Neuronal stem cell (in vitro differentiated cells): ENCODE results near the gene PLXNA4.
"Not testable (repeated sequence)": the region's sequence is repeated elsewhere in the genome, so short reads cannot be mapped to it uniquely, and the experiment has no call there.

ENCODE experiments used
- DNase-seq: peaks from one replicate; pipeline ENCODE4 v3.0.0-alpha.2; 2013; ENCODE audit warnings: low spot score
- H2AFZ ChIP-seq: one replicate; pipeline ENCODE4 v1.6.1; 2013; ENCODE audit warnings: mild to moderate bottlenecking, low read length, inconsistent platforms
- H2AK5ac ChIP-seq: 2 replicates; pipeline ENCODE4 v1.6.1; 2013; ENCODE audit warnings: low read depth, mild to moderate bottlenecking, inconsistent platforms, low read length, moderate library complexity, mixed read lengths
- H2BK120ac ChIP-seq: 2 replicates; pipeline ENCODE4 v1.6.1; 2013; ENCODE audit warnings: low read depth, mild to moderate bottlenecking, inconsistent platforms, low read length, moderate library complexity, mixed read lengths
- H2BK12ac ChIP-seq: one replicate; pipeline ENCODE4 v1.6.1; 2013; ENCODE audit warnings: low read length, inconsistent platforms
- H2BK15ac ChIP-seq: 2 replicates; pipeline ENCODE4 v1.6.1; 2013; ENCODE audit warnings: mild to moderate bottlenecking, low read length, inconsistent platforms, mixed read lengths
- H2BK5ac ChIP-seq: one replicate; pipeline ENCODE4 v1.6.1; 2013; ENCODE audit warnings: inconsistent platforms, mild to moderate bottlenecking, low read length, moderate library complexity
- H3K14ac ChIP-seq: one replicate; pipeline ENCODE4 v1.6.1; 2013; ENCODE audit warnings: low read length, inconsistent platforms
- H3K18ac ChIP-seq: 2 replicates; pipeline ENCODE4 v1.6.1; 2013; ENCODE audit warnings: low read length, inconsistent platforms
- H3K23ac ChIP-seq: 2 replicates; pipeline ENCODE4 v1.6.1; 2013; ENCODE audit warnings: low read depth, mild to moderate bottlenecking, mixed read lengths, low read length, inconsistent platforms; ENCODE audit not compliant: poor library complexity
- H3K27ac ChIP-seq: replicated peaks from 3 replicates; pipeline ENCODE4 v1.5.1; 2013; ENCODE audit warnings: low read length, inconsistent platforms
- H3K27me3 ChIP-seq, 3 experiments: 2 replicates each; pipeline ENCODE4 v1.6.1; 2013; ENCODE audit warnings: low read length in 3 of 3, mild to moderate bottlenecking in 2 of 3, inconsistent platforms in 1 of 3, low read depth in 1 of 3, mixed read lengths in 1 of 3, moderate library complexity in 1 of 3; ENCODE audit not compliant: control insufficient read depth in 3 of 3, insufficient read depth in 3 of 3
- H3K36me3 ChIP-seq, 2 donors: replicated peaks in 1 of 2; 2 replicates each; pipeline ENCODE4 v1.6.1; 2013; ENCODE audit warnings: low read length in 2 of 2; ENCODE audit not compliant: control insufficient read depth in 2 of 2, insufficient read depth in 2 of 2
- H3K4ac ChIP-seq: 2 replicates; pipeline ENCODE4 v1.6.1; 2013; ENCODE audit warnings: inconsistent platforms, mild to moderate bottlenecking, low read length, moderate library complexity
- H3K4me1 ChIP-seq, 2 donors: 1 replicate in 1 of 2; 2 replicates in 1 of 2; pipeline ENCODE4 v1.6.1; 2013; ENCODE audit warnings: low read length in 2 of 2, low read depth in 1 of 2; ENCODE audit not compliant: control insufficient read depth in 2 of 2, insufficient read depth in 1 of 2
- H3K4me2 ChIP-seq: one replicate; pipeline ENCODE4 v1.6.1; 2013; ENCODE audit warnings: mild to moderate bottlenecking, low read length, inconsistent platforms; ENCODE audit not compliant: insufficient read depth, poor library complexity, severe bottlenecking
- H3K4me3 ChIP-seq, 2 donors: 2 replicates each; pipeline ENCODE4 v1.5.1; 2013; ENCODE audit warnings: low read length in 2 of 2, mild to moderate bottlenecking in 2 of 2, inconsistent platforms in 1 of 2, moderate library complexity in 1 of 2
- H3K79me1 ChIP-seq: one replicate; pipeline ENCODE4 v1.6.1; 2013; ENCODE audit warnings: low read depth, mild to moderate bottlenecking, inconsistent platforms, low read length, moderate library complexity
- H3K9ac ChIP-seq: one replicate; pipeline ENCODE4 v1.6.1; 2013; ENCODE audit warnings: mild to moderate bottlenecking, low read depth, low read length, inconsistent platforms; ENCODE audit not compliant: poor library complexity
- H3K9me3 ChIP-seq, 2 donors: replicated peaks in 1 of 2; 2 replicates each; pipeline versions ENCODE3 to v1.6.1; 2013; ENCODE audit warnings: low read length in 2 of 2, mild to moderate bottlenecking in 2 of 2, inconsistent platforms in 1 of 2, low read depth in 1 of 2, mixed read lengths in 1 of 2, moderate library complexity in 1 of 2; ENCODE audit not compliant: control insufficient read depth in 2 of 2, insufficient read depth in 1 of 2
- H4K8ac ChIP-seq: one replicate; pipeline ENCODE4 v1.6.1; 2013; ENCODE audit warnings: low read depth, mild to moderate bottlenecking, inconsistent platforms, low read length, moderate library complexity
- H4K91ac ChIP-seq: one replicate; pipeline ENCODE4 v1.6.1; 2013; ENCODE audit warnings: low read length, low read depth, mild to moderate bottlenecking, inconsistent platforms; ENCODE audit not compliant: poor library complexity
- WGBS, 2 donors: extraction: QIAGEN DNeasy Blood & Tissue Kit; methylation state at CpG; one replicate each; pipeline ENCODE4 v1.1.7; 2013; ENCODE audit warnings: missing lambda C conversion rate in 2 of 2, mixed read lengths in 1 of 2; ENCODE audit not compliant: insufficient read length in 2 of 2, insufficient replicate concordance in 1 of 2; ENCODE audit errors: extremely low coverage in 2 of 2; 5-methylcytosine and 5-hydroxymethylcytosine counted together

The PLXNA4 gene

GRCh38 chr7:132601783-132602182 lies 25.5 kb upstream of the PLXNA4 start:
- Histone ChIP-seq H3K4me3 (no peak overlapping the region), H2BK12ac (no peak overlapping the region), H3K36me3 (no peaks in the 10 kb centered on the region), H4K91ac (no peak overlapping the region), H3K9me3 (no peaks in the 10 kb centered on the region), H3K23ac (no peak overlapping the region), H3K18ac (no peak overlapping the region), H2BK5ac (no peak overlapping the region), H2AK5ac (no peak overlapping the region), H3K27ac (no peak overlapping the region), H2BK120ac (no peak overlapping the region), H2BK15ac (no peak overlapping the region), H3K27me3 (no peaks in the 10 kb centered on the region), H3K4me2 (no peak overlapping the region), H3K9ac (no peak overlapping the region), H3K79me1 (no peaks in the 10 kb centered on the region), H4K8ac (no peak overlapping the region), H3K4me1 (peaks cover 0 to 3% of the 10 kb centered on the region in 2 donors), H3K4ac (no peak overlapping the region), H3K14ac (no peak overlapping the region), H2AFZ (no peak overlapping the region)
- WGBS, 2 donors = no CpG with 5 or more reads among the region's 1 CpG
- DNase-seq = no peak

- Histone ChIP-seq H3K36me3 (no peaks in the 10 kb centered on the region), H3K4me3 (no peak overlapping the region), H3K4ac (no peak overlapping the region), H3K23ac (no peak overlapping the region), H3K79me1 (no peaks in the 10 kb centered on the region), H2BK120ac (no peak overlapping the region), H3K4me1 (peaks cover 0 to 7% of the 10 kb centered on the region in 2 donors), H3K14ac (no peak overlapping the region), H2BK12ac (no peak overlapping the region), H2BK5ac (no peak overlapping the region), H3K27me3 (no peaks in the 10 kb centered on the region), H4K91ac (no peak overlapping the region), H3K9ac (no peak overlapping the region), H3K4me2 (no peak overlapping the region), H3K18ac (no peak overlapping the region), H4K8ac (no peak overlapping the region), H2AFZ (no peak overlapping the region), H2BK15ac (no peak overlapping the region), H3K9me3 (no peaks in the 10 kb centered on the region), H2AK5ac (no peak overlapping the region), H3K27ac (no peak overlapping the region)
- no CpG with 5 or more reads among the region's 1 CpG for WGBS, 2 donors
- no peak for DNase-seq
These were observed 20.3 kb upstream of the PLXNA4 start for GRCh38 chr7:132596588-132596987.

- not testable (repeated sequence) for H3K27ac ChIP-seq, H3K9me3 ChIP-seq, DNase-seq, H2AFZ ChIP-seq, H2BK15ac ChIP-seq, H2BK5ac ChIP-seq, H3K4me3 ChIP-seq, H3K4ac ChIP-seq, H4K91ac ChIP-seq, H3K4me2 ChIP-seq, H3K79me1 ChIP-seq, H3K36me3 ChIP-seq, H2AK5ac ChIP-seq, H3K4me1 ChIP-seq, H3K18ac ChIP-seq, H3K23ac ChIP-seq, H3K9ac ChIP-seq, H2BK12ac ChIP-seq, H3K27me3 ChIP-seq, H3K14ac ChIP-seq, H2BK120ac ChIP-seq, H4K8ac ChIP-seq
- WGBS, 2 donors = no CpG with 5 or more reads among the region's 2 CpGs
These were observed 18.5 kb upstream of the PLXNA4 start for GRCh38 chr7:132594741-132595140.

- no peak overlapping the region for H2BK12ac ChIP-seq
- no peak overlapping the region for H4K91ac ChIP-seq
- H2AFZ ChIP-seq = no peak overlapping the region
- no CpG with 5 or more reads among the region's 6 CpGs for WGBS, 2 donors
- H3K27me3 ChIP-seq = no peaks in the 10 kb centered on the region
- no peak overlapping the region for H3K27ac ChIP-seq
- H2AK5ac ChIP-seq = no peak overlapping the region
- H3K23ac ChIP-seq = no peak overlapping the region
- peaks cover 0 to 8% of the 10 kb centered on the region in 2 donors for H3K4me1 ChIP-seq
- H3K9ac ChIP-seq = no peak overlapping the region
- no peak overlapping the region for H4K8ac ChIP-seq
- no peak overlapping the region for H2BK5ac ChIP-seq
- no peak overlapping the region for H2BK120ac ChIP-seq
- no peaks in the 10 kb centered on the region for H3K9me3 ChIP-seq
- H3K18ac ChIP-seq = no peak overlapping the region
- H3K4ac ChIP-seq = no peak overlapping the region
- H3K79me1 ChIP-seq = no peaks in the 10 kb centered on the region
- no peak overlapping the region for H2BK15ac ChIP-seq
- H3K4me2 ChIP-seq = no peak overlapping the region
- H3K4me3 ChIP-seq = no peak overlapping the region
- H3K14ac ChIP-seq = no peak overlapping the region
- no peaks in the 10 kb centered on the region for H3K36me3 ChIP-seq
- DNase-seq = no peak
These were observed 16.7 kb upstream of the PLXNA4 start for GRCh38 chr7:132592936-132593335.
